Activated naive CD4-positive, alpha-beta T cell treated with anti-CD3 and anti-CD28 coated beads, Interleukin-2, amount 10 ng/mL, durations not matched to agents 7 days and 5 days (primary cell): ENCODE data around the gene CORO2B.

Experiments used
- CTCF ChIA-PET: fragments of 350-600 bp; sonication (Branson Sonifier 250); formaldehyde crosslinking; loops from one replicate; lab custom pipeline; 2021; ENCODE audit warnings: antibody characterized with exemption; lab: Charles Lee
- DNase-seq: peaks from one replicate; pipeline ENCODE4 v3.0.0-alpha.2; 2020
- H3K27ac Mint-ChIP-seq: one replicate; pipeline ENCODE4 v1.8.0; 2021; ENCODE audit warnings: mild to moderate bottlenecking, moderate library complexity, mixed read lengths
- H3K27me3 Mint-ChIP-seq: one replicate; pipeline ENCODE4 v1.8.0; 2021; ENCODE audit warnings: mild to moderate bottlenecking, mixed read lengths
- H3K36me3 Mint-ChIP-seq: one replicate; pipeline ENCODE4 v1.8.0; 2021; ENCODE audit warnings: mixed read lengths
- H3K4me1 Mint-ChIP-seq: one replicate; pipeline ENCODE4 v1.8.0; 2021; ENCODE audit warnings: mixed read lengths
- H3K4me3 Mint-ChIP-seq: one replicate; pipeline ENCODE4 v1.8.0; 2021; ENCODE audit warnings: mild to moderate bottlenecking, moderate library complexity, mixed read lengths
- H3K9me3 Mint-ChIP-seq: one replicate; pipeline ENCODE4 v1.8.0; 2021; ENCODE audit warnings: mixed read lengths

Gene CORO2B

GRCh38 chr15:68608206-68608843 lies 29.5 kb downstream of the CORO2B start:
- CTCF ChIA-PET = no interaction called here
- H3K36me3 Mint-ChIP-seq = no peaks in the 10 kb centered on the region
- peak overlapping the region; percentile 1 for H3K27ac Mint-ChIP-seq
- H3K27me3 Mint-ChIP-seq = peaks cover 11% of the 10 kb centered on the region
- no peak overlapping the region for H3K4me3 Mint-ChIP-seq
- H3K9me3 Mint-ChIP-seq = no peaks in the 10 kb centered on the region
- no peaks in the 10 kb centered on the region for H3K4me1 Mint-ChIP-seq
- DNase-seq = no peak

DNA sequence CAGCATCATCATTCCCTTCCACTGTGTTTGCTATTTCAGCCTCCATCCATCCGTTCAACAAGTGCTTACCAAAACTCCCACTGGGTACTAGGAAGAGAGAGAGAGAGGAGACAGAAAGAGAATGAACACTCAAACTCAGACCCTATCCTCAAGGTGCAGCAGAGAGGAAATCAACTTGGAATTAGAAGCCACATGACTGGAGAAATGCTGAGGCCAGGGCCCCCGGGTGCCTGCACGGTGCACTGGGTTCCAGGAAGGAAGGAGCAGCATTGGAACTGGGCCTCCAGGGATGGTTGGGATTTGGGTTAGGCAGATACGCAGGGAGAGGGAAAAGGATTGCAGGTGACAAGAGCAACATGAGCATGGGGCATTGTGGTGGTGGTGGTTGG lies 30.0 kb downstream of the CORO2B start:
- Mint-ChIP-seq H3K9me3 (no peaks in the 10 kb centered on the region), H3K4me1 (no peaks in the 10 kb centered on the region), H3K27ac (peak overlapping the region; percentile 1), H3K27me3 (peaks cover 11% of the 10 kb centered on the region), H3K36me3 (no peaks in the 10 kb centered on the region), H3K4me3 (no peak overlapping the region)
- CTCF ChIA-PET = no interaction called here
- DNase-seq = no peak

DNA sequence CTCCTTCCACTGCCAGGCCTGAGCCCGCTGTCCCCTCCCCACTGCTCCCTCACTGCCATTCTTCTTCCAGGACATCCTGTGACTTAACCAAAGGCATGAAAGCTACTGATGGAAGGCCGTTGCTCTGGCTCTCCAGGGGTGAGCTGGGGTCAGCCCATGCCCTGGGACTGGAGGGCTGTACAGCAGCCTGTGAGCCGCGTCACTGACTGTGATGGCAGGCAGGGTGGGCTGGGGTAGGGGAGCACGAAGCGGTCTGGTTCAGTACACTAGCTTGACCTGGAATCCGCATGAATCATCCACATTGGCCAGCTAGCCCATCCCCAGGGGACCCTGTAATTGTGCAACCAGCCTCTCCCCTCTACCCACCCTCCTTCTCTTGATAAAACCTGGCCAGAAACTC lies 30.8 kb downstream of the CORO2B start:
- CTCF ChIA-PET = no interaction called here
- Mint-ChIP-seq H3K27me3 (peaks cover 11% of the 10 kb centered on the region), H3K9me3 (no peaks in the 10 kb centered on the region), H3K36me3 (no peaks in the 10 kb centered on the region), H3K27ac (no peak overlapping the region), H3K4me3 (no peak overlapping the region), H3K4me1 (no peaks in the 10 kb centered on the region)
- no peak for DNase-seq

GRCh38 chr15:68610825-68611224 lies 32.0 kb downstream of the CORO2B start:
- Mint-ChIP-seq H3K4me3 (no peak overlapping the region), H3K36me3 (no peaks in the 10 kb centered on the region), H3K27ac (no peak overlapping the region), H3K9me3 (no peaks in the 10 kb centered on the region), H3K4me1 (no peaks in the 10 kb centered on the region), H3K27me3 (peaks cover 11% of the 10 kb centered on the region)
- CTCF ChIA-PET = no interaction called here
- no peak for DNase-seq

DNA sequence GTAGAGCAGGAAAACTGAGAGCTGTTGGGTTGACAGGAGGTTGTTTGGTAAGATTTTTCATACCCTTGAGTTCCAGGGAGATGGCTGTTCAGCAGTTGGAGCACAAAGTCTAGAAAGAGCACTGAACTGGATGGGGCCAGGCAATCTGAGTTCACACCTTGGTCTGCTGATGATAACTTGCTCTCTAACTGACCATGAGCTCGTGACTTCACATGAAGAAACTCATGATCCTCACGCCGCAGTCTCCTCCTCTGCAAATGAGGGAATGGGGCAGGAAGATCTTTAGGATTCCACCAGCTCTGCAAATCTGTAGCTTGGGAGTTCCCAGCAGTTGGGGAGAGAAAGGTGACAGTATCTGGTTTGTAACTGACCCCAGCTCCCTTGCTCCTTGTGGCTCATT lies 33.7 kb downstream of the CORO2B start:
- Mint-ChIP-seq H3K36me3 (no peaks in the 10 kb centered on the region), H3K27ac (no peak overlapping the region), H3K4me1 (no peaks in the 10 kb centered on the region), H3K27me3 (peaks cover 11% of the 10 kb centered on the region), H3K9me3 (no peaks in the 10 kb centered on the region), H3K4me3 (no peak overlapping the region)
- no peak for DNase-seq
- CTCF ChIA-PET = interaction anchor here (0.6 kb wide), 1 partner anchor 28 kb away, joined by 3 read pairs; no protein-coding TSS in a partner anchor

GRCh38 chr15:68612979-68613740 lies 34.4 kb downstream of the CORO2B start:
- CTCF ChIA-PET = no interaction called here
- no peaks in the 10 kb centered on the region for H3K4me1 Mint-ChIP-seq
- H3K36me3 Mint-ChIP-seq = no peaks in the 10 kb centered on the region
- peaks cover 12% of the 10 kb centered on the region for H3K27me3 Mint-ChIP-seq
- no peaks in the 10 kb centered on the region for H3K9me3 Mint-ChIP-seq
- H3K4me3 Mint-ChIP-seq = no peak overlapping the region
- DNase-seq = no peak
- no peak overlapping the region for H3K27ac Mint-ChIP-seq

DNA sequence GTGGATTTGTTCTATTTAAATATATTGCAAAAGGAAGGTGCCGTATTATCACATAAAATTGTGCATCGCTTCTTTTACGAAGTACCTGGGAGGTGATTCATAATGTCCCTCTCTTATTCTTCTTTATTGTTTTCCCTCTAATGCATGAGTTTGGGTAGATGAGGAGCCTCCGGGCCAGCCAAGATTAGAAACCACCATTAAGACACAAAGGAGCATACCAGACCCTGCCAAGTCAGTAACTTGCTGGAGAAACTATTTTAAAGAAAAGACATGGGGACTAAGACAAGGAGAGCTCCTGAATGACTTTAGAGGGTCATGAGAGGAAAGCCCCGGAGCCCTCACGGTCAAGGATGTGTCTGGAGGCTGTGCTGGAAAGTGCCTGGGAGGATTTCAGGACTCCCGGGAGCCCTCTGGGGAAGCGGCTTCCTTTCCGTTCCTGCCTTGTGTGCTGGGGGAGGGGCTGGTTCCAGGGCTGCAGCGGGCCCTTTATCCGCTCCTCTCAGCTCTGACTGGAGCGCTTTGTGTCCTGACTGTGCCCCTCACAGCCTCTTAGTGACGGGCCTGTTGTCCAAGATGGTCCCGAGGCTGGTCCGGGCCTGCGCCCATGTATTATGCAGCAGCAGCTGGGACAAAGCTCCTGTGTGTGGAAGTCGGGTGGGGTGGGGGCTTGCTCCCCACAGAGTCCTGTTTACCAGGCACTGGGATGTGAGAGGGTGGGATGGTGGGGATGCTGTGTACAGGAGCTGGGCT lies 35.7 kb downstream of the CORO2B start:
- no peak for DNase-seq
- H3K4me3 Mint-ChIP-seq = no peak overlapping the region
- CTCF ChIA-PET = no interaction called here

DNA sequence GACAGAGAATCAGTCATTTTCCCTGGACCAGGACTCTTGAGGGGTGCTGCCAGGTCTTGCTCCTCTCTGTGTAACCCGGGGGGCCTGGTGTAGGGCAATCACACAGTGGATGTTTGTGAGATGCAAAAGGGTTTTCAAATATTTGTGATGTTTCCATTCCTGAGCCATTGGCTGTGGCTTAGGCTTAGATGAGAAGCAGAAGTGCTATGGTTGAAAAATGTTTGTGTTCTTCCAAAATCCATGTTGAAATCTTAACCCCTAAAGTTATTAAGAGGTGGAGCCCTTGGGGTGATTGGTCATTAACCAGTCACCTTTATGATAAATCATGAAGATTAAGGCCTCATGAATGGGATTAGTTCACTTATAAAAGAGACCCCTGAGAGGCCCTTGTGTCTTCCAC lies 36.5 kb downstream of the CORO2B start:
- H3K27ac Mint-ChIP-seq = no peak overlapping the region
- CTCF ChIA-PET = no interaction called here
- H3K4me3 Mint-ChIP-seq = no peak overlapping the region
- H3K36me3 Mint-ChIP-seq = no peaks in the 10 kb centered on the region
- no peak for DNase-seq
- H3K27me3 Mint-ChIP-seq = peaks cover 11% of the 10 kb centered on the region
- no peaks in the 10 kb centered on the region for H3K9me3 Mint-ChIP-seq
- no peaks in the 10 kb centered on the region for H3K4me1 Mint-ChIP-seq

More for the DNA sequence above, 35.7 kb downstream of the CORO2B start:
- no peaks in the 10 kb centered on the region for H3K36me3 Mint-ChIP-seq
- no peaks in the 10 kb centered on the region for H3K9me3 Mint-ChIP-seq
- no peaks in the 10 kb centered on the region for H3K4me1 Mint-ChIP-seq
- H3K27me3 Mint-ChIP-seq = peaks cover 11% of the 10 kb centered on the region
- H3K27ac Mint-ChIP-seq = no peak overlapping the region

DNA sequence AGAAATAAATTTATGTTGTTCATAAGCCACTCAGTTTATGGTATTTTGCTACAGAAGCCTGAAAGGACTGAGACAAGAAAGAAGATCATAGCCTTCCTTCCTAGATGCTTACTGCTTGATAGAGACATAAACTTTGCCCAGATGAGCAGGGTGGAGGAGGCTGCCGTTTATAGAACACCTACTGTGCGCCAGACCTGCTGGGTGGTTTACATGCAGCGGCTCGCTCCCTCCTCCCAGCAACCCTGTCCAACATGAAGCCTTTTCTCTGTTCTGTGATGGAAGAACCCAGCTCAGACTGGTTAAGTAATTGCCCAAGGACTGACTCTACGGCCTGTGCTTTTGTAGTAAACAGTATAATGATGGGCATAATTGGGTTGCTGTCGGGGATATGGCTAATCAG lies 37.0 kb downstream of the CORO2B start:
- H3K27me3 Mint-ChIP-seq = peaks cover 15% of the 10 kb centered on the region
- CTCF ChIA-PET = no interaction called here
- no peaks in the 10 kb centered on the region for H3K9me3 Mint-ChIP-seq
- H3K36me3 Mint-ChIP-seq = no peaks in the 10 kb centered on the region
- no peak for DNase-seq
- H3K4me1 Mint-ChIP-seq = no peaks in the 10 kb centered on the region
- H3K27ac Mint-ChIP-seq = no peak overlapping the region
- H3K4me3 Mint-ChIP-seq = no peak overlapping the region

DNA sequence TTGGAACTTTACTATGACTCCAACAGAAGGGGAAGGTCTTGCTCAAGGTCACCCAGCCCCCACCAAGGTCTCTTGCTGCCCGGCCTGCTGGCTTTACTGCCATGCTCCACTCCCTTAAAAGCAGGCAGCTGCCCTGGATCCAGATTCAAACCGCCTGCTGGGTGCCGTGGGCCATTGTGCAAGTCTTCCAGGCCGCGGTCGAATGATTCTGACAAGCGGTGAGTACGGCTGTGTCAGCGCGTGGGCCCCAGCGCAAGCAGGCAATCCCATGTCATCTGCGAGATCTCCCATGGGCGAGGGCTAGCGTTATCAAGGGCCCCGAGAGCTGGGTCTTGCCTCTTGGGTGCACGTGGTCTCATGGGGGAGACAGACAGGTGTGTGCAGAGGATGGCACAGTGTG lies 37.6 kb downstream of the CORO2B start:
- H3K9me3 Mint-ChIP-seq = no peaks in the 10 kb centered on the region
- peaks cover 15% of the 10 kb centered on the region for H3K27me3 Mint-ChIP-seq
- DNase-seq = no peak
- H3K4me1 Mint-ChIP-seq = no peaks in the 10 kb centered on the region
- H3K27ac Mint-ChIP-seq = no peak overlapping the region
- H3K4me3 Mint-ChIP-seq = no peak overlapping the region
- H3K36me3 Mint-ChIP-seq = no peaks in the 10 kb centered on the region
- CTCF ChIA-PET = no interaction called here

DNA sequence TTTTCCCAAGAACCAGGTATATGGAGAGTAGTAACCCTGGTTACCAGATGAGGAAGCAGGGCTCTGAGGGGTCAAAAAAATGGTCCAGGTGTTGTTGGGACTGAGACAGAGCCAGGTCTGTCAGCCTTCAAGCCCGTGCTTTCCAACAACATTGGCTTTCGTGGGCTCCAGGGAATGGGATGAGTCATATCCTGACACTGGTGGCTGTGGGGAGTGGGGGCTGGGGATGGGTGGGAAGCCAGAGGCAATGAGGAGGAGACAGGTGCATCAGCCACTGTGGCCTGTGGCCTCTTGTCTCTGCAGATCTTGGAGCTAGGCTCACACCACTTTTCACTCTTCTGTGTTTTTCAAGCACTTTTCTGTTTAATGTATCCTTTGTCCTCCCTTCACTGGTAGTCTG lies 38.2 kb downstream of the CORO2B start:
- Mint-ChIP-seq H3K4me3 (no peak overlapping the region), H3K4me1 (no peaks in the 10 kb centered on the region), H3K27ac (no peak overlapping the region), H3K27me3 (peaks cover 16% of the 10 kb centered on the region), H3K36me3 (no peaks in the 10 kb centered on the region), H3K9me3 (no peaks in the 10 kb centered on the region)
- DNase-seq = no peak
- CTCF ChIA-PET = no interaction called here

DNA sequence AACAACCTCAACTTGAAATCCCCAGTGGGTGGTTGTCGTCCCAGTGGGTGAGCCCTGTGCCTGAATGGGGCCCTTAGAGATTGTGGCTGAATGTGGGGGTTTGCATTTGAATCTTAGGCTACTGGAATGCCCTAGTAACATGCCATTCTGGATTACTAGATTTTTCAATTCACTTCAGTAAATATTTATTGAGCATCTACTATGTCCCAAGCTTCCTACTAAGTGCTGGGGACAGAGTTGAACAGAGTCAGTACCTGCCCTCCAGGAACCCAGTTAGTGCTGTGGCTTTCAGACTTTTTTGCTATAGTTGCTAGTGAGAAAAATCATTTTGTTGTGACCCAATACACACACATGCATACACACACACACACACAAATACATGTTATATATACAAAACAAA lies 39.0 kb downstream of the CORO2B start:
- no peaks in the 10 kb centered on the region for H3K4me1 Mint-ChIP-seq
- no peaks in the 10 kb centered on the region for H3K36me3 Mint-ChIP-seq
- peaks cover 14% of the 10 kb centered on the region for H3K27me3 Mint-ChIP-seq
- no peak for DNase-seq
- H3K4me3 Mint-ChIP-seq = no peak overlapping the region
- CTCF ChIA-PET = no interaction called here
- H3K27ac Mint-ChIP-seq = no peak overlapping the region
- H3K9me3 Mint-ChIP-seq = no peaks in the 10 kb centered on the region

- no peaks in the 10 kb centered on the region for H3K4me1 Mint-ChIP-seq
- H3K4me3 Mint-ChIP-seq = no peak overlapping the region
- H3K36me3 Mint-ChIP-seq = no peaks in the 10 kb centered on the region
- CTCF ChIA-PET = no interaction called here
- no peak overlapping the region for H3K27ac Mint-ChIP-seq
- no peak for DNase-seq
- peaks cover 11% of the 10 kb centered on the region for H3K27me3 Mint-ChIP-seq
- H3K9me3 Mint-ChIP-seq = no peaks in the 10 kb centered on the region
Measured at GRCh38 chr15:68618394-68618793, 39.6 kb downstream of the CORO2B start.

- DNase-seq = no peak
- no peaks in the 10 kb centered on the region for H3K36me3 Mint-ChIP-seq
- CTCF ChIA-PET = no interaction called here
Measured at GRCh38 chr15:68618908-68619698, 40.3 kb downstream of the CORO2B start.

More at GRCh38 chr15:68618908-68619698, 40.3 kb downstream of the CORO2B start:
- Mint-ChIP-seq H3K9me3 (no peaks in the 10 kb centered on the region), H3K27ac (no peak overlapping the region), H3K4me3 (no peak overlapping the region), H3K4me1 (no peaks in the 10 kb centered on the region), H3K27me3 (peaks cover 11% of the 10 kb centered on the region)
